NCI-H774 (cell line): ENCODE data around the gene RHOU.
"Not testable (repeated sequence)": the region's sequence is repeated elsewhere in the genome, so short reads cannot be mapped to it uniquely, and the experiment has no call there.

ENCODE experiments used
- DNase-seq: peaks from one replicate; lab custom pipeline; 2025; lab: John Stamatoyannopoulos, UW

Gene RHOU

GRCh38 chr1:228734881-228735801, at the start of gene RHOU:
TSS of gene RHOU (plus strand) at chr1:228735479. CDS start at chr1:228735743, 264 bp downstream.
- peak; percentile 61 for DNase-seq

- DNase-seq: no peak
Observed at GRCh38 chr1:228687587-228687986, 47.7 kb upstream of the RHOU start.

- no peak for DNase-seq
Observed at GRCh38 chr1:228689255-228689654, 46.0 kb upstream of the RHOU start.

- DNase-seq: no peak
Observed at GRCh38 chr1:228691211-228691610, 44.1 kb upstream of the RHOU start.

- DNase-seq: peak; percentile 47
Observed at GRCh38 chr1:228691926-228692325, 43.4 kb upstream of the RHOU start.

- not testable (repeated sequence) for DNase-seq
Observed at GRCh38 chr1:228694447-228694846, 40.8 kb upstream of the RHOU start.

- DNase-seq: no peak
Observed at GRCh38 chr1:228695015-228695955, 40.0 kb upstream of the RHOU start.

GRCh38 chr1:228697207-228698016, 37.9 kb upstream of the RHOU start:
- peak; percentile 13 for DNase-seq

- DNase-seq: no peak
Observed at GRCh38 chr1:228698017-228698329, 37.3 kb upstream of the RHOU start.

GRCh38 chr1:228702433-228702832, 32.8 kb upstream of the RHOU start:
- DNase-seq: no peak

- DNase-seq: no peak
Observed at GRCh38 chr1:228706305-228706704, 29.0 kb upstream of the RHOU start.

GRCh38 chr1:228717081-228717480, 18.2 kb upstream of the RHOU start:
- no peak for DNase-seq

- no peak for DNase-seq
Observed at GRCh38 chr1:228721407-228721806, 13.9 kb upstream of the RHOU start.

- no peak for DNase-seq
Observed at GRCh38 chr1:228723287-228723686, 12.0 kb upstream of the RHOU start.

GRCh38 chr1:228723921-228724320, 11.4 kb upstream of the RHOU start:
- DNase-seq: no peak

GRCh38 chr1:228725178-228725577, 10.1 kb upstream of the RHOU start:
- DNase-seq: no peak

- no peak for DNase-seq
Observed at GRCh38 chr1:228727681-228728171, 7.6 kb upstream of the RHOU start.

GRCh38 chr1:228732426-228732825, 2.9 kb upstream of the RHOU start:
- no peak for DNase-seq

GRCh38 chr1:228733576-228733975, 1.7 kb upstream of the RHOU start:
- DNase-seq: no peak

GRCh38 chr1:228735871-228736586, 750 bp downstream of the RHOU start:
- DNase-seq: peak; percentile 38

- no peak for DNase-seq
Observed at GRCh38 chr1:228736844-228737445, 1.7 kb downstream of the RHOU start.
